Measurements from ENCODE around the gene SLC6A12. TPM values are rescaled to one million over a fixed set of nuclear protein-coding genes. Genes with fewer than 3 reads are reported as not detected.

Gene SLC6A12
- total and polyA plus RNA-seq, 2 donors (not counting 3 experiments of a cell fraction or from before 2014, with no cell fraction given): not detected

- H4K20me1 ChIP-seq (replicated peaks; ENCODE audit: control insufficient read depth, extremely low read depth, insufficient read depth, low read length): no peaks in the 10 kb centered on the region
- dilution Hi-C loops (cut with MboI; ENCODE audit: extremely low pct_ligation_motif_present, low sequenced_read_pairs) (no loop called here), intact Hi-C loops (cut with micrococcal nuclease) (no loop called here)
- H3K4me2 ChIP-seq (ENCODE audit: insufficient read depth, low read length): no peak overlapping the region
- no peak overlapping the region for H2AFZ ChIP-seq (ENCODE audit: low read depth, low read length)
- H3K4me1 ChIP-seq (ENCODE audit: control insufficient read depth, extremely low read depth, insufficient read depth, low read length): no peaks in the 10 kb centered on the region
- no peak overlapping the region for H3K27ac ChIP-seq (ENCODE audit: insufficient read depth, low read depth, low read length)
- BruUV-seq (replicated peaks): no TSS peak
- CTCF ChIA-PET: no interaction called here
- H3K9me3 ChIP-seq (replicated peaks; ENCODE audit: control insufficient read depth, insufficient read depth, low read length): no peaks in the 10 kb centered on the region
- FAIRE-seq: no peak
- H3K9me1 ChIP-seq (replicated peaks; ENCODE audit: control insufficient read depth, extremely low read depth, insufficient read depth, low read length): no peaks in the 10 kb centered on the region
- POLR2A ChIA-PET: no interaction called here
- DNase-seq (ENCODE audit: low read depth, low spot score): no peak
- H3K27me3 ChIP-seq (ENCODE audit: control insufficient read depth in 2 of 2, insufficient read depth in 2 of 2, low read length in 2 of 2): peaks cover under 1 to 6% of the 10 kb centered on the region in 2 experiments
- no peak overlapping the region for H3K9ac ChIP-seq (replicated peaks; ENCODE audit: extremely low read depth, insufficient read depth, low read length)
- TF ChIP-seq FOS (IDR thresholded peaks at IDR 0.05; ENCODE audit: borderline replicate concordance, insufficient read depth, low read length): no peak
- TF ChIP-seq CTCF (IDR thresholded peaks at IDR 0.05; ENCODE audit: extremely low read depth in 1 of 2, insufficient read depth in 1 of 2, low read depth in 1 of 2, low read length in 2 of 2): no peak
- no peak for TF ChIP-seq EZH2 (IDR thresholded peaks at IDR 0.05; ENCODE audit: borderline replicate concordance, low read depth, low read length, severe bottlenecking)
- TF ChIP-seq POLR2AphosphoS5 (IDR thresholded peaks at IDR 0.05; ENCODE audit: insufficient read depth, low read depth, low read length): no peak
- no peak for TF ChIP-seq POLR2A (IDR thresholded peaks at IDR 0.05; ENCODE audit: low read depth, low read length)
- no peak for TF ChIP-seq JUN (IDR thresholded peaks at IDR 0.05; ENCODE audit: borderline replicate concordance, insufficient read depth, insufficient read length, low read depth)
- TF ChIP-seq GATA2 (IDR thresholded peaks at IDR 0.05; ENCODE audit: insufficient read depth, insufficient read length, low read depth, low read length): no peak
- no peak for TF ChIP-seq MAX (IDR thresholded peaks at IDR 0.05; ENCODE audit: insufficient read depth, insufficient read length)
- no peak for TF ChIP-seq MYC (IDR thresholded peaks at IDR 0.05; ENCODE audit: low read depth, low read length)
- no peaks in the 10 kb centered on the region for H3K79me2 ChIP-seq (ENCODE audit: control insufficient read depth, insufficient read depth, low read length)
- H3K4me3 ChIP-seq (replicated peaks in 1 of 3; ENCODE audit: insufficient read depth in 1 of 3, low read depth in 1 of 3, low read length in 3 of 3): no peak overlapping the region
- no peaks in the 10 kb centered on the region for H3K36me3 ChIP-seq (ENCODE audit: control insufficient read depth in 2 of 2, extremely low read depth in 1 of 2, insufficient read depth in 2 of 2, low read length in 2 of 2)
Observed at GRCh38 chr12:253116-253831, 39.3 kb upstream of the SLC6A12 start.

Measured in endothelial cell of umbilical vein (primary cell).